Measurements from ENCODE around the gene A4GALT.

DNA sequence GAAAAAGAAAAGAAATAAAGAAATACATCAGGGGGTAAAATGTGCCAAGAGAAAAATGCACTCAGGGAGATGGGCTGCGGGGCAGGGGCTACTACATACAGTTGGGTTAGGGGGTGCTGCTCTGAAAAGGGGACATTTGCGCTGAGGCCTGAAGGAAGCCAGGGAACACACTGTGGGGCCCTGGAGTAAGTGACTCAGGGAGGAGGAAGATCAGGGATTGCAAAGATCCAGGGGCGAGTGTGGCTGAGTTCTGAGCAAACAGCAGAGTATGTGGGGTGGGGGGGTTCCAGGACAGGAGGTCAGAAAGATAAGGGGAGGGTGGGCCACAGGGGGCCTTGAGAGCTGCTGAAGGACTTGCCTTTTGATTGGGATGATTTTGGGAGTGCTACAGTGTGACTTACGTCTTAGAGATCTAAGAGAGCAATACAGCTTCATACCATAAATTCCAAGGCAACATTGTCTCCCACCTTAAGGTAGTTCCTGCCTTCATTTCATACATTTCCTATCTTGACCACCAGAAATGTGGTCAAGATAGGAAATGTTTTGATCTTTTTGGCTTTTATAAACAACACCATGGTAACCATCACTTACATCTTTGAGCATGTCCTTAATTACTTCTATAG lies 5.8 kb downstream of the A4GALT start:
- no peak for TF ChIP-seq CTCF (IDR thresholded peaks at IDR 0.05)
- TF ChIP-seq POLR2A (IDR thresholded peaks at IDR 0.05) = no peak
- TF ChIP-seq POLR2AphosphoS5 (IDR thresholded peaks at IDR 0.05) = no peak
